NCI-H345 (cell line): ENCODE results near the gene TFAM.
"Not testable (repeated sequence)": the region's sequence is repeated elsewhere in the genome, so short reads cannot be mapped to it uniquely, and the experiment has no call there.

ENCODE experiments used
- DNase-seq: peaks from one replicate; lab custom pipeline; 2025; lab: John Stamatoyannopoulos, UW

The TFAM gene

DNA sequence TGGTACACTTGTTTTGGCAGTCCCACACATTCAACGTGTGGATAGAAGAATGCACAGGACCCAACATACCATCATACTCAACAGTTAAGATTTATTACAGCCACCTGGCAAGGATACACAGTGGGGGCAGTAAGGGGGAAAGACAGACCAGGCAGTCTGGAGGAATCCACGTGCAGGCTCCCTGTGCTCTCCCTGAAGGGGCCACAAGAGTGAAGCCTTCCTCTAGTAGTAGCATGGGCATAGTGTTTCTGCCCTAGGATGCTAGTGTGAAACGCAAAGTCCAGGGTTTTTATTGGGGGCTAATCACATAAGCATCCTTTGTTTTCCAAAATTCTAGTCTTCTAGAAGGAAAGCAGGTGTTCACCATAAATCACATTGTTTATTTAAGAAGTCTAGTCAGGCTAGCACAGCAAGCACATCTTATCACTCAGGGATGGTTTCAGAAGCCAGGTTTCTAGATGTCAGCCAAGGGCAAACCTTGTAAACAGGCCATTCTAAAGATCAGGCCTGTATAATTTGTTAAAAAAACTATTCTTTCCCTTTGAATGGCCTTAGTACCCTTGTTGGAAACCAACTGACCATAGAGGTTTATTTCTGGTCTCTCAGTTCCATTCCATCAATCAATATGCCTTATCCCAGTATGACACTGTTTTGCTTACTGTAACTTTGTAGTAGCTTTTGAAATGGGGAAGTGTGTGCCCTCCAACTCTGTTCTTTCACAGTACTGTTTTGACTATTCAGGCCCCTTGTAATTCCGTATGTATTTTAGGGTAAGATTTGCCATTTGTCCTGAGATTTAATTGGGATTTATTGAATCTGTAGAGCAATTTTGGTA is 12.4 kb upstream of the TFAM start:
- DNase-seq = no peak

DNA sequence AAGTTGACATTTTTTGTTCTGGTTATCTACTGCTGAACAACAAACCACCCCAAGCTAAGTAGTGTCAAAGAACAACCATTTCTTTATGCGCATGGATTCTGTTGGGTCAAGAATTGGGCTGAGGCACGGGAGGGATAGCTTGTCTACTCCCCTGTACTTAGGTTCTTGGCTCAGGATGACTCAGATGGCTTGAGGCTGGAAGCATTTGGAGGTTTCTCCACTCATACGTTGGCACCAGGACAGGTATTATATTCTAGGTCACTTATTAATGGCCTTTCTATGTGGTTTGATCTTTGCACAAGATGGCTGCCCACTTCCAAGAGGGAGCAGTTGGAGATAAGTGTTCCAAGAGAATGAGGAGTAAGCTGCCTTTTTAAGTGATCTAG is 11.8 kb upstream of the TFAM start:
- DNase-seq = no peak

GRCh38 chr10:58382489-58382995 is 2.7 kb upstream of the TFAM start:
- no peak for DNase-seq

DNA sequence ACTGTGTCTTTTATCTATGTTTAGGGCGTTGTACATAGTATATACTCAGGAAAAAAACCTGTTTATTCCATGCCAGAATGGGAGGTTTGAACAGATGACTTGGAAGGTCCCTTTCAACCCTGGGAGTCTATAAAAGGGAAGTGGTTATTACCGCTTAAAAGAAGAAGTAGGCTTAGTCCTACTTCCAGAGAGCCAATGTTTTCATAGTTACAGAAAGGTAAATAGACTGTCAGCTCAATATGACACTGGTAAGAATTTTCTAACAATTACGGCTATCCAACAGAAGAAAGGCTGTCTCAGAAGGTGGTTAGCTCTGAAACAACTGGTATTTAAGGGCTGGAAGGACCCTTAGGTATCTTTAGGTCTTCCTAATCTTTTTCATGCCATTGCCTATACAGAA is 1.1 kb upstream of the TFAM start:
- no peak for DNase-seq

DNA sequence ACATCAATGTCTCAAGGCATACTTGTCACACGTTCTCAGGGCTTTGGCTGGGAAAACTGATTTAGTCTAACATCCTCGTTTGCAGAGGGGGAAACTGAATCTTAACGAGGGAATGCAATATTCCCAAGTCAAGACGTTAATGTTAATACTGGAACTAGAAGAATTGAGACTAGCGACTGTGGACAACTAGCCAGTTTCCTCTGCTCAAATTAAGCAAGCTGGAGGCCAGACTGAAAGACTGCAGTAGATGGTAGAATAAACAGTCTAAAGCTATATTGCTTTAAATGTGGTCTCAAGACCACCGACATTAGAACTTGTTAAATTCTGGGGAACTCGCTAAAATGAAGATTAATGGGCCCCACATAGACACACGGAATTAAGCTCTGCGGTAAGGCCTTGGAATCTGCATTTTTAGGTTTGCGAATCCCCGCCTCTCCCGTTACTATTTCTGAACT is 639 bp upstream of the TFAM start:
- DNase-seq = no peak

GRCh38 chr10:58385784-58386112 is 538 bp downstream of the TFAM start:
- no peak for DNase-seq

DNA sequence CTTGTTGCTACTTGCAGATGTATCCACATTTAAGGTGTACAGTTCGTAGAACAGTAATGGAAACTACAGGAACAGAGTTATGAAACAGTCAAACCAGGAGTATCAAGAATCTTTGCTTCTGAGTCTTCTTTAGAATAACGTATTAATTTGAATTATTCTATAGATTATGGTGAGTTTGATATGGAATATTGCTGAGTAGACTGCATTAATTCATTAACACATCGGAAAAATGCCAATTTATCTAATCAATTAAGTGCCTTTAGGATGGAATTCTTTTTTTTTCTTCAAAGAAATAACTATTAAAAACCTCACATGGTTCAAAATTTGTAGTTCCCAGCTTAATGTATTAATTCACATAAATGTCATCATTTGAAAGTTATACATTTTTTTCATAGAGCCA is 3.8 kb downstream of the TFAM start:
- no peak for DNase-seq

- DNase-seq = no peak
Measured at GRCh38 chr10:58393317-58393716, 8.1 kb downstream of the TFAM start.

DNA sequence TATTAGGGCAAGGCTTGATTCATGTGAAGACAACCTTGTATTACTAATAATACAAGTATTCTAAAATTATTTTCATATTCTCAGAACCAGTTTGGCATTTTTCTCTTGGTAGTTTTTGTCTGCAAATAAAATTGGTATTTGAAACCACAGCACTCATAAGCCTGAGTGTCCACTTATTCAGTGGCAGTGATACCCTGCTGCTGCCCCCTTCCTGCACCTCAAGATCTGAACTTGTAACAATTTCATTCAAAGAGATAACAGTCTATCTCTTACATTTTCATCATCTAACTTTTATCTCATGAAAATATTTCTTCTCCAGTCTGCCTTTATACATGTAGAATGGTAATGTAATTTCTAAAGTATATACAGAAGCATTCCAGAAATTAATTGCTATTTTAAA is 9.3 kb downstream of the TFAM start:
- DNase-seq = no peak

DNA sequence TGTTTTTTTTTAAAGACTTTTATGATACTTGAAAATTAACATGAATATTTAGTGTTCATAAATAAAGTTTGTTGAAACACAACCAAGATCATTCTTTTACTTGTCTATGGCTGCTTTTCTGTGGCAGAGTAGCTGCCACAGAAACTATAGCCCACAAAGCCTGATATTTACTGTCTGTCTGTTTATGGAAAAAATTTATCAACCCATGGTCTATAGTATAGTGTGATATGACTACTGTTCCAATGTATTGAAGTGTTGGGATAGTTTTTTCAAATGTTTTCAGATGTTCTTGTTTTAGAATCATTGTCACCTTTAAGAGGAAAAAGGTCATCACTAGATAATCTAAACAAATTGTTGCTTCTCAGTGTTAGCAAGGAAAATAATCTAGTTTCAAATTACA is 10.8 kb downstream of the TFAM start:
- no peak for DNase-seq

DNA sequence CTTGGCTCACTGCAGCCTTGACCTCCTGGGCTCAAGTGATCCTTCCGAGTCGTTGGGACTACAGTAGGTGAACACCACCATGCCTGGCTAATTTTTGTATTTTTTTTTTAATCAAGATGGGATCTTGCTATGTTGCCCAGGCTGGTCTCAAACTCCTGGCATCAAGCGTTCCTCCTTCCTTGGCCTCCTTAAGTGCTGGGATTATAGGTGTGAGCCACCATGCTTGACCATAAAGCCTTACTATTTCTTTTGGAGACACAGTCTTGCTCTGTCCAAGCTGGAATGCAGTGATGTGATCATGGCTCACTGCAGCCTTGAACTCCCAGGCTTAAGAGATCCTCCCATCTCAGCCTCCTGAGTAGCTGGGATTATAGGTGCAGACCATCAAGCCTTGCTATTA is 12.6 kb downstream of the TFAM start:
- DNase-seq = no peak

DNA sequence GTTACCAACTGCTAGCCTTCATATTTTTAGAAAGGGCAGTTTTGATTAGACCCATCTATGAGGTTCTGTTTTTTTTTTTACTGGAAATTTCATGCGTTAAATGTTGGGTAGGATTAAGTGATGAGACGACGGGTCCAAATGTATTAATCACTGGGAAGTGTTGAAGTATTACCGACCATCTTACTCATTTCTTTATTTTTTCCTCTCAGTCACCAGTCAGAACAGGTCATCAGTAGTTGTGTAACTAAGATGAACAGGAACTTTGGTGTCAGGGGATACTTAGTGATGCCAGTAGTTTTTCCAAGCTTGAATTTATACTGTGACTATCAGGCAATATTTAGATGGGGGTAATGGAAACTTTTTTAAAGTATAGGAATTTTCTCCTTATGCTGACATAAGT is 14.2 kb downstream of the TFAM start:
- no peak for DNase-seq

GRCh38 chr10:58400609-58401008 is 15.4 kb downstream of the TFAM start:
- no peak for DNase-seq

DNA sequence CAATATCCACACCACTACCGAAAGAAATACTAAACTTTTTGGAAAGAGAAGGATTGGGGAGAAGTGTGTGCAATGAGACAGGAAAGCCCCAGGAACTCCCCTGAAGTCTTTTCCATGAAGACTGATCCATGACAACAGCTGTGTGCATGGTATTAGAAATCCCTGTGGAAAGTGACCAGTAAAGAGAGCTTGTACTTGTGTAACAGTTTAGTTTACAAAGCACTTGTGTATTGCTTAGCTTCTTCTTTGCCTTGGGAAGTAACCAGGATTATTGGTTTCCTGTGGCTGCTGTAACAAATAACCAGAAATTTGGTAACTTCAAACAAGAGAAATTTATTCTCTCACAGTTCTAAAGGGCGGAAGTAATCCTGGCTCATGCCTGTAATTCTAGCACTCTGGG is 18.8 kb downstream of the TFAM start:
- no peak for DNase-seq

DNA sequence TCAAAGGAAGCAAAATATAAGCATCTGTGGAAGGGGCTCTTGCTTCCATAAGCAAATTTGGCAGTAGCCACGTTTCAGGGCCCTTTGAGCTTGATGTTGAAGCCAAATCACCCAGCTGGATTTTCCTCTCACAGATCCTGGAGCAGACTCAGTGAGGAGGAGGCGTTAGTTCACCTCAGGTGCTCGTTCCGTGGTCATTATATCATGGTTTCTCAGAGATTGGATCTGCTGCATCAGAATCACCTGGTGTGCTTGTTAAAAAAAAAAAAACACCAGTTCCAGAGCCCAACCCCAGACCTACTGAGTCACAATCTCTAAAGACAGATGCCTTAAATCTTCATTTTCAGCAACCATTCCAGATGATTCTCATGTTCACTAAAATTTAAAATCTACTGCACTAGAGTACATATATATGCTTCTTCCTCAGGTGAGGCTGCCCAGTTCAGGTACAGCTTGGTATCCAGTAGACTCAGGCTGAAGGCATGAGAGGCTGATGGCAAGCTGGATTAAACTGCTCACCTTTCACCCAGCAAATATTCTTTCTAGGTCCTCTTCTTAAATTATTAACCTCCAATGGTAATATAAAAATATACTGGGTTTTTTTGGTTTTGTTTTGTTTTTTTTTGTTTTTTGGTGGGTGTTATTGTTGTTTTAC is 24.9 kb downstream of the TFAM start:
- no peak for DNase-seq

- DNase-seq = no peak
Measured at GRCh38 chr10:58412502-58412961, 27.3 kb downstream of the TFAM start.

- no peak for DNase-seq
Measured at GRCh38 chr10:58414270-58415041, 29.2 kb downstream of the TFAM start.

DNA sequence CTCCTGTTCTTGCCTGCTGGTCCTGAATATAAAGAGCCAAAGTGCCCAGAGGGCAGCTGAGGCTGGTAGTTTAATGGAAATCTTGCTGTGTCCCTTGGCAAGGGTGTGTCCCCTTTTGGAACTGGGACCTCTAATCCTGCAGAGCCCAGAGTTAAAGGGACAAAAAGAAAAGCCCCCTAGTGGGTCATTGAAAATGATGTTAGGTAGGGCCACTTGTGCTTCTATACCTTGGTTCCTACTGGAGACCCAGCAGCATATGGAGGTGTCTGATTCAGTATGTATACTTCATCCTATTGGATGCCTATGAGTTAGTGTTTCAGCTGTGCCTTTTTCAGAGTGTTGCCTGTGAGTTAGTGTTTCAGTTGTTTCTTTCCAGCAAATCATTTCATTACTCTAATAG is 30.5 kb downstream of the TFAM start:
- no peak for DNase-seq

DNA sequence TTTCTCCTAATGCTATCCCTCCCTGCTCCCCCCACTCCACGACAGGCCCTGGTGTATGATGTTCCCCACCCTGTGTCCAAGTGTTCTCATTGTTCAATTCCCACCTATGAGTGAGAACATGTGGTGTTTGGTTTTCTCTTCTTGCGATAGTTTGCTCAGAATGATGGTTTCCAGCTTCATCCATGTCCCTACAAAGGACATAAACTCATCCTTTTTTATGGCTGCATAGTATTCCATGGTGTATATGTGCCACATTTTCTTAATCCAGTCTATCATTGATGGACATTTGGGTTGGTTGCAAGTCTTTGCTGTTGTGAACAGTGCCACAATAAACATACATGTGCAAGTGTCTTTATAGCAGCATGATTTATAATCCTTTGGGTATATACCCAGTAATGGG is 32.7 kb downstream of the TFAM start:
- DNase-seq = not testable (repeated sequence)

DNA sequence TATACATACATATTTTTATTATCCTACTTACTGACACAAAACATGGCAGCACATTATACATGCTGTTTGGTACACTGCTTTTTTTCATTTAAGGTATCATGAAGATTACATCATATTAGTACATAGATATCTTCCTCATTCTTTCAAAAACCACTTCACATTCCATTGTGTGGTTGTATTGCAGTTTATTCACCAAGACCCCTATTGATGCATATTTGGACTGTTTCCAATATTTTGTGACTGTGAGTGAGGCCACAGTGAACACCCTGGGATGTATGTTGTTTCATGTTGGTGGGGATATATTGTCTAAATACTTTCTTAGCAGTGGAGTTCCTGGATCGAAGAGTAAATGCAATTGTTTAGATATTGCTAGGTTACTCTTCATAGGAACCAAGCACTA is 39.0 kb downstream of the TFAM start:
- no peak for DNase-seq

GRCh38 chr10:58428436-58428835 is 43.2 kb downstream of the TFAM start:
- DNase-seq = not testable (repeated sequence)

GRCh38 chr10:58431903-58432302 is 46.7 kb downstream of the TFAM start:
- no peak for DNase-seq

- DNase-seq = no peak
Measured at GRCh38 chr10:58433066-58433465, 47.9 kb downstream of the TFAM start.
